WTC11 (cell line): ENCODE measurements around the gene FNBP1L. TPM values are rescaled to one million over a fixed set of nuclear protein-coding genes. Genes with fewer than 3 reads are reported as not detected.
"Not testable (repeated sequence)": the region's sequence is repeated elsewhere in the genome, so short reads cannot be mapped to it uniquely, and the experiment has no call there.

ENCODE experiments used
- ATAC-seq: fragments of 200-7000 bp; cut with Tn5 transposase; 2 replicates; pipeline ENCODE4 v1.10.0; 2021; ENCODE audit warnings: mild to moderate bottlenecking, moderate library complexity
- CTCF ChIA-PET: fragments of 300-600 bp; sonication (Branson Sonifier 250); formaldehyde crosslinking; loops from one replicate; lab custom pipeline; 2021; ENCODE audit warnings: antibody characterized with exemption; lab: Charles Lee
- POLR2A ChIA-PET: fragments of 350-600 bp; sonication (Branson Sonifier 250); formaldehyde crosslinking; loops from one replicate; lab custom pipeline; 2021; ENCODE audit warnings: antibody characterized with exemption; lab: Charles Lee
- DNase-seq: peaks from one replicate; pipeline ENCODE4 v3.0.0; 2021; ENCODE audit warnings: low spot score
- H3K27ac Mint-ChIP-seq: 2 replicates; pipeline ENCODE4 v1.8.0; 2021; ENCODE audit warnings: mixed read lengths
- H3K27me3 Mint-ChIP-seq: 2 replicates; pipeline ENCODE4 v1.8.0; 2021; ENCODE audit warnings: low read depth, mild to moderate bottlenecking, moderate library complexity, mixed read lengths
- H3K36me3 Mint-ChIP-seq: 2 replicates; pipeline ENCODE4 v1.8.0; 2021; ENCODE audit warnings: mixed read lengths
- H3K4me1 Mint-ChIP-seq: 2 replicates; pipeline ENCODE4 v1.8.0; 2022; ENCODE audit warnings: mixed read lengths
- H3K4me3 Mint-ChIP-seq: 2 replicates; pipeline ENCODE4 v1.8.0; 2021; ENCODE audit warnings: mild to moderate bottlenecking, moderate library complexity, mixed read lengths
- H3K9me3 Mint-ChIP-seq: 2 replicates; pipeline ENCODE4 v1.8.0; 2021; ENCODE audit warnings: mixed read lengths
- CBFB ChIP-seq: sonication (generic); formaldehyde crosslinking; IDR thresholded peaks from 2 replicates; pipeline ENCODE4 v1.8.1; 2022; ENCODE audit warnings: mild to moderate bottlenecking, low read depth, missing genetic modification reagents
- CREM ChIP-seq: sonication (generic); formaldehyde crosslinking; IDR thresholded peaks from 2 replicates; pipeline ENCODE4 v1.8.1; 2022; ENCODE audit warnings: mild to moderate bottlenecking, missing genetic modification reagents, moderate library complexity
- ELF4 ChIP-seq: sonication (generic); formaldehyde crosslinking; IDR thresholded peaks from 2 replicates; pipeline ENCODE4 v1.8.1; 2022; ENCODE audit warnings: low read depth, mild to moderate bottlenecking, moderate library complexity, missing genetic modification reagents
- FOXK1 ChIP-seq: sonication (generic); formaldehyde crosslinking; IDR thresholded peaks from 2 replicates; pipeline ENCODE4 v1.8.0; 2022; ENCODE audit warnings: mild to moderate bottlenecking, moderate library complexity, missing genetic modification reagents
- GABPB1 ChIP-seq: sonication (generic); formaldehyde crosslinking; IDR thresholded peaks from 2 replicates; pipeline ENCODE4 v1.8.1; 2023; ENCODE audit warnings: mild to moderate bottlenecking, missing genetic modification reagents
- GRHL2 ChIP-seq: fragments of 250-450 bp; sonication (Bioruptor Pico); IDR thresholded peaks from 2 replicates; pipeline ENCODE4 v1.8.0; 2022; ENCODE audit warnings: mild to moderate bottlenecking, moderate library complexity; ENCODE audit not compliant: insufficient replicate concordance, severe bottlenecking
- HMGXB4 ChIP-seq: sonication (generic); formaldehyde crosslinking; IDR thresholded peaks from 2 replicates; pipeline ENCODE4 v1.8.1; 2023; ENCODE audit warnings: mild to moderate bottlenecking, moderate library complexity, missing genetic modification reagents
- NR3C1 ChIP-seq: sonication (generic); formaldehyde crosslinking; conservative IDR thresholded peaks from 2 replicates; pipeline ENCODE4 v1.8.1; 2023; ENCODE audit warnings: low read depth, mild to moderate bottlenecking, missing genetic modification reagents
- OVOL2 ChIP-seq: fragments of 250-450 bp; sonication (Bioruptor Pico); IDR thresholded peaks from 2 replicates; pipeline ENCODE4 v1.9.0; 2021; ENCODE audit warnings: mild to moderate bottlenecking, borderline replicate concordance
- PRRX2 ChIP-seq: fragments of 250-450 bp; sonication (Bioruptor Pico); IDR thresholded peaks from 2 replicates; pipeline ENCODE4 v1.8.0; 2021; ENCODE audit warnings: mild to moderate bottlenecking
- SMAD3 ChIP-seq: sonication (generic); formaldehyde crosslinking; IDR thresholded peaks from 2 replicates; pipeline ENCODE4 v1.8.0; 2022; ENCODE audit warnings: missing genetic modification reagents, mild to moderate bottlenecking, borderline replicate concordance
- TEAD1 ChIP-seq: sonication (generic); formaldehyde crosslinking; IDR thresholded peaks from 2 replicates; pipeline ENCODE4 v1.8.0; 2022; ENCODE audit warnings: mild to moderate bottlenecking, missing genetic modification reagents
- ZNF121 ChIP-seq: sonication (generic); formaldehyde crosslinking; IDR thresholded peaks from 2 replicates; pipeline ENCODE4 v1.8.0; 2023; ENCODE audit warnings: missing genetic modification reagents
- ZNF425 ChIP-seq: fragments of 250-450 bp; sonication (Bioruptor Pico); conservative IDR thresholded peaks from 2 replicates; pipeline ENCODE4 v1.9.0; 2021; ENCODE audit warnings: mild to moderate bottlenecking
- ZSCAN18 ChIP-seq: fragments of 250-450 bp; sonication (Bioruptor Pico); IDR thresholded peaks from 2 replicates; pipeline ENCODE4 v2.1.2; 2022; ENCODE audit warnings: mild to moderate bottlenecking, moderate library complexity
- total RNA-seq: library from RNA; stranded (reverse); gene quantifications from 3 replicates; pipeline ENCODE4 v1.2.3, GENCODE V29; 2021
- TF ChIP-seq, protein P1 (sequence below): fragments of 250-450 bp; sonication (Bioruptor Pico); IDR thresholded peaks from 2 replicates; pipeline ENCODE4 v1.9.0; 2021; ENCODE audit warnings: mild to moderate bottlenecking
- TF ChIP-seq, protein P2 (sequence below): sonication (generic); formaldehyde crosslinking; IDR thresholded peaks from 2 replicates; pipeline ENCODE4 v1.8.0; 2022; ENCODE audit warnings: mild to moderate bottlenecking, missing genetic modification reagents
- TF ChIP-seq, protein P3 (sequence below): fragments of 250-450 bp; sonication (Bioruptor Pico); IDR thresholded peaks from 2 replicates; pipeline ENCODE4 v1.9.0; 2021; ENCODE audit warnings: mild to moderate bottlenecking

FNBP1L gene
- total RNA-seq, 1 experiment from 2014 or later, result 79.1 TPM

DNA sequence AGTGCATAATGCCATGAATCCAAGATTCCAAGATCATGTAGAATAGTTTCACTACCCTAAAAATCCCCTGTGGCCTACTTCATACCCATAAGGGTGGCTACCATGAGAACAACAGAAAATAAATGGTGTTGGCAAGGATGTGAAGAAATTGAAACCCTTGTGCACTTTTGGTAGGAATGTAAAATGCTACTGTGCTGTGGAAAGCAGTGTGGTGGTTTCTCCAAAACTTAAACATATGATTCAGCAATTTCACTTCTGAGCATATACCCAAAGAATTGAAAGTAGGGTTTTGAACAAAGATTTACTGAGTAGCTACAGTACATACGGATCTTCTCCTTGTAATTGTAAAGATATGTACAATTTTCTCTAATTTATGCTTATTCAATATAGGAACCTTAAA is 16.0 kb downstream of the FNBP1L start (continued):
- TF ChIP-seq, protein P1, sequence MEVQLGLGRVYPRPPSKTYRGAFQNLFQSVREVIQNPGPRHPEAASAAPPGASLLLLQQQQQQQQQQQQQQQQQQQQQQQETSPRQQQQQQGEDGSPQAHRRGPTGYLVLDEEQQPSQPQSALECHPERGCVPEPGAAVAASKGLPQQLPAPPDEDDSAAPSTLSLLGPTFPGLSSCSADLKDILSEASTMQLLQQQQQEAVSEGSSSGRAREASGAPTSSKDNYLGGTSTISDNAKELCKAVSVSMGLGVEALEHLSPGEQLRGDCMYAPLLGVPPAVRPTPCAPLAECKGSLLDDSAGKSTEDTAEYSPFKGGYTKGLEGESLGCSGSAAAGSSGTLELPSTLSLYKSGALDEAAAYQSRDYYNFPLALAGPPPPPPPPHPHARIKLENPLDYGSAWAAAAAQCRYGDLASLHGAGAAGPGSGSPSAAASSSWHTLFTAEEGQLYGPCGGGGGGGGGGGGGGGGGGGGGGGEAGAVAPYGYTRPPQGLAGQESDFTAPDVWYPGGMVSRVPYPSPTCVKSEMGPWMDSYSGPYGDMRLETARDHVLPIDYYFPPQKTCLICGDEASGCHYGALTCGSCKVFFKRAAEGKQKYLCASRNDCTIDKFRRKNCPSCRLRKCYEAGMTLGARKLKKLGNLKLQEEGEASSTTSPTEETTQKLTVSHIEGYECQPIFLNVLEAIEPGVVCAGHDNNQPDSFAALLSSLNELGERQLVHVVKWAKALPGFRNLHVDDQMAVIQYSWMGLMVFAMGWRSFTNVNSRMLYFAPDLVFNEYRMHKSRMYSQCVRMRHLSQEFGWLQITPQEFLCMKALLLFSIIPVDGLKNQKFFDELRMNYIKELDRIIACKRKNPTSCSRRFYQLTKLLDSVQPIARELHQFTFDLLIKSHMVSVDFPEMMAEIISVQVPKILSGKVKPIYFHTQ (CRISPR knock-in tag), result no peak
- TF ChIP-seq ELF4, result no peak
- TF ChIP-seq ZNF121, result no peak

- H3K4me3 Mint-ChIP-seq, CTCF ChIA-PET, ATAC-seq, DNase-seq, H3K27me3 Mint-ChIP-seq, H3K27ac Mint-ChIP-seq, POLR2A ChIA-PET: not testable (repeated sequence)
- Mint-ChIP-seq H3K4me1 (peaks cover 29% of the 10 kb centered on the region), H3K36me3 (peaks cover 20% of the 10 kb centered on the region), H3K9me3 (peaks cover 23% of the 10 kb centered on the region)
These were observed 17.6 kb downstream of the FNBP1L start for GRCh38 chr1:93465371-93466082.

GRCh38 chr1:93467606-93468005 is 19.7 kb downstream of the FNBP1L start:
- no peak overlapping the region; the same call in 1 of the 2 replicates for H3K27ac Mint-ChIP-seq
- H3K4me3 Mint-ChIP-seq, result no peak overlapping the region
- peaks cover 29% of the 10 kb centered on the region for H3K4me1 Mint-ChIP-seq
- no peaks in the 10 kb centered on the region for H3K27me3 Mint-ChIP-seq
- POLR2A ChIA-PET, result no interaction called here
- no peak for ATAC-seq
- H3K9me3 Mint-ChIP-seq, result peaks cover 23% of the 10 kb centered on the region
- TF ChIP-seq TEAD1 (CRISPR knock-in tag) (no peak), FOXK1 (CRISPR knock-in tag) (no peak), ZNF121 (peak; percentile 71), GRHL2 (CRISPR knock-in tag) (no peak)
- TF ChIP-seq, protein P2, sequence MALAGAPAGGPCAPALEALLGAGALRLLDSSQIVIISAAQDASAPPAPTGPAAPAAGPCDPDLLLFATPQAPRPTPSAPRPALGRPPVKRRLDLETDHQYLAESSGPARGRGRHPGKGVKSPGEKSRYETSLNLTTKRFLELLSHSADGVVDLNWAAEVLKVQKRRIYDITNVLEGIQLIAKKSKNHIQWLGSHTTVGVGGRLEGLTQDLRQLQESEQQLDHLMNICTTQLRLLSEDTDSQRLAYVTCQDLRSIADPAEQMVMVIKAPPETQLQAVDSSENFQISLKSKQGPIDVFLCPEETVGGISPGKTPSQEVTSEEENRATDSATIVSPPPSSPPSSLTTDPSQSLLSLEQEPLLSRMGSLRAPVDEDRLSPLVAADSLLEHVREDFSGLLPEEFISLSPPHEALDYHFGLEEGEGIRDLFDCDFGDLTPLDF, result no peak
- no peak for DNase-seq
- peaks cover 20% of the 10 kb centered on the region for H3K36me3 Mint-ChIP-seq
- CTCF ChIA-PET, result interaction anchor here (0.6 kb wide), 1 partner anchor 403 kb away, joined by 4 read pairs; no protein-coding TSS in a partner anchor

DNA sequence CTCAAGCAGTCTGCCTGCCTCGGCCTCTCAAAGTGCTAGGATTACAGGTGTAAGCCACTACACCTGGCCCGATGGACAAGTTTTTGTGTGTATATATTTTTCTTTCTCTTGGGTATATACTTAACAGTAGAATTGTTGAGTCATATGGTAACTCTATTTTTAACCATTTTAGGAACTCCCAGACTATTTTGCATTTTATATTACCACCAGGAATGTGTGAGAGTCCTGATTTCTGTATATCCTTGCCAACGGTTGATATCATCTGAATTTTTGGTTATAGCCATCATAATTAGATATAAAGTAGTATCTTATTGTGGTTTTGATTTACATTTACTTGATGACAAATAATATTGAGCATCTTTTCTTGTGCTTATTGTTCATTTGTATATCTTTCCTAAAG is 20.7 kb downstream of the FNBP1L start:
- DNase-seq, result no peak
- CTCF ChIA-PET, result no interaction called here
- H3K4me3 Mint-ChIP-seq, result no peak overlapping the region
- peaks cover 20% of the 10 kb centered on the region for H3K36me3 Mint-ChIP-seq
- H3K9me3 Mint-ChIP-seq, result peaks cover 22% of the 10 kb centered on the region
- H3K27me3 Mint-ChIP-seq, result no peaks in the 10 kb centered on the region
- POLR2A ChIA-PET, result no interaction called here
- no peak overlapping the region for H3K27ac Mint-ChIP-seq
- no peak for ATAC-seq
- H3K4me1 Mint-ChIP-seq, result peaks cover 29% of the 10 kb centered on the region
- TF ChIP-seq OVOL2 (CRISPR knock-in tag), result no peak
- no peak for TF ChIP-seq GABPB1
- TF ChIP-seq CREM, result no peak
- no peak for TF ChIP-seq PRRX2 (CRISPR knock-in tag)
- TF ChIP-seq, protein P3, sequence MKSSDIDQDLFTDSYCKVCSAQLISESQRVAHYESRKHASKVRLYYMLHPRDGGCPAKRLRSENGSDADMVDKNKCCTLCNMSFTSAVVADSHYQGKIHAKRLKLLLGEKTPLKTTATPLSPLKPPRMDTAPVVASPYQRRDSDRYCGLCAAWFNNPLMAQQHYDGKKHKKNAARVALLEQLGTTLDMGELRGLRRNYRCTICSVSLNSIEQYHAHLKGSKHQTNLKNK (CRISPR knock-in tag), result no peak
- no peak for TF ChIP-seq GRHL2 (CRISPR knock-in tag)
- no peak for TF ChIP-seq NR3C1 (CRISPR knock-in tag)
- no peak for TF ChIP-seq SMAD3 (CRISPR knock-in tag)
- no peak for TF ChIP-seq CBFB (CRISPR knock-in tag)
- TF ChIP-seq HMGXB4 (CRISPR knock-in tag), result no peak
- no peak for TF ChIP-seq ZNF425 (CRISPR knock-in tag)
- no peak for TF ChIP-seq ZSCAN18 (CRISPR knock-in tag)
